ENCODE results near the gene THUMPD2.
"Not testable (repeated sequence)": the region's sequence is repeated elsewhere in the genome, so short reads cannot be mapped to it uniquely, and the experiment has no call there.

The THUMPD2 gene

DNA sequence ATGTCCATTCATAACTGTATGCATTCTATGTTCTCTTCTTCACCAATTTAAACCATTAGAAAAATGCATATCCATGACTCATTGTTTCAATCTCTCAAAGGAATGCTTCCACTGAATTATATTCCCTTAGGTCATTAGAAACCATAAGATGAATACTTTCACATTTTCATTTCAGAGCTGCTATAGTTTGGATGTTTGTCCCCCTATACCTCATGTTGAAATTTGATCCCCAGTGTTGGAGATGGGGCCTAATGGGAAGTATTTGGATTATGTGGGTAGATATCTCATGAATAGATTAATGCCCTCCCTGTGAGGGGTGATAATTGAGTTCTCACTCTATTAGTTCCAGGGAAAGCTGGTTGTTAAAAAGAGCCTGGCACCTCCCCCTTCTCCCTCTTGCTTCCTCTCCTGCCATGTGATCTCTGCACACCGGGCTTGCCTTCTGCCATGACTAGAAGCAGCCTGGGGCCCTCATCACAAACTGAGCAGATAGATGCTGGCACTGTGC is 35.7 kb downstream of the THUMPD2 start:
- DNase-seq, result no peak

DNA sequence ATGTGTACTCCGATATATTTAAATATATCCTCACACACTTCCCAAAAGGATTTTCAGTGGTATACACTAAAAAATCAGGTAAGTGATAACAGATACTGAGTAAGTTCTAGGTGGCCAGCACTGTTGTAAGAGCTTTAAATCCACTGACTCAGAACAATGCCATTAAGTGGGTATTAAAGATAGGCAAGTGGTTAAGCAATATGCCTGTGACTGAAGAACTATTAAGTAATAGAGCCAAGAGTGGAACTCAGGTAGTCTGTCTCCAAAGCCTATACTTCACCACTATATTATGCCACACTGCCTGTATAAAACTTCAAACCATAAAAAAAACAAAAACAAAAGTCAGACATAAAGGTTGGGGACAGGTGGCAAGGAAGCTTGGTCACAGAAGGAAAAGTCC is 37.2 kb downstream of the THUMPD2 start:
- no peak for DNase-seq

DNA sequence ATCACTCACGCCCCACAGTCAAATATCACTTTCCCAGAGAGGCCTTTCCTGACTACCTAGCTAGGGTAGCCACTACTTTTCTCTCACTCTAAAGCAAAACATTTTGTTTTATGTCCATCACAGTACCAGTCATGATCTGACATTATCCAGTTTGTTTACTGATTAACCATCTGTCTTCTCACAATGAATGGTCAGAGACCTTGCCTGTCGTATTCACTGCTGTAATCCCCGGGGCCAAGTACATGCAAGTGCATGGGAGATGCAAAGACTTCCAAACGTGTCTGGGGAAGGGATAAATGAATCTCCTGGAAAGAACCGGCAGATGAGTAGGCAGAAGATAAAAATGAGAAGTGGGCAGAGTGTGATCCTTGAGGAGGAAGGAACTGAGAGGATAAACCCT is 39.7 kb downstream of the THUMPD2 start:
- DNase-seq, result no peak

DNA sequence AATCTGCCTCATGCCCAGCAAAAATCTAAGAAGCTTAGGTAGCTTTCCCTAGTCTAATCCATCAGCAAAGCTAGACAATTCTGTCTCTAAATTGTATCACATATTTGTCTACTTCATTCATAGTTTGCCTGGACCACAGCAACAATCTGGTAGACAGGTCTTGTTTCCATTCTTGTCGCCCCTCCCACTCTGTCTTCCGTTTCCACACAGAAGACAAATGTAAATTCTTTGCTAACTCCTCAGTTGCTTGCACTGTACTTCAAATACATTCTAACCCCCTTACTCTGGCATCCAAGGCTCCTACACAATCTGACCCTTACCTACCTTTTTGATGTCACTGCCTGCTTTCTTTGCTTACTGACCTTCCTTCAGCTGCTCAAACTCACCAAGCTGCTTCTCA is 40.1 kb downstream of the THUMPD2 start:
- DNase-seq, result no peak

DNA sequence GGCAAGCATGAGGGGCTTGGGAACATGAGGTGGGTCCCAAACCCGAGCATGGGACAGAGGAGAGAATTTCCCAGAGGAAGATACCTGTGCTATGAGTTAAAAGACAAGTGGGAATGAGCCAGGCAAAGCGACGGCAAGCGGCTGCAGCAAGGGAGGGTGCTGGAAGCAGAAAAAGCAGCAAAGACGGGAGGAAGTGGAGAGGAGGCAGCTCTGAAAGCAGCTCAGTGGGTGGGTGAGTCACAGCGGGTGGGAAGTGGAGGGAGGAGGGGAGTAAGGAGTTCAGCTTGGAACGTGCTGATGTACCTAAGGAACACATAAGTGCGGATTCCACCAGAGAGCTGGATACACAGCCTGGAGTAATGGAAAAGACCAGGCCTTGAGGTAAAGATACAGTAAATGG is 41.4 kb downstream of the THUMPD2 start:
- DNase-seq, result no peak

DNA sequence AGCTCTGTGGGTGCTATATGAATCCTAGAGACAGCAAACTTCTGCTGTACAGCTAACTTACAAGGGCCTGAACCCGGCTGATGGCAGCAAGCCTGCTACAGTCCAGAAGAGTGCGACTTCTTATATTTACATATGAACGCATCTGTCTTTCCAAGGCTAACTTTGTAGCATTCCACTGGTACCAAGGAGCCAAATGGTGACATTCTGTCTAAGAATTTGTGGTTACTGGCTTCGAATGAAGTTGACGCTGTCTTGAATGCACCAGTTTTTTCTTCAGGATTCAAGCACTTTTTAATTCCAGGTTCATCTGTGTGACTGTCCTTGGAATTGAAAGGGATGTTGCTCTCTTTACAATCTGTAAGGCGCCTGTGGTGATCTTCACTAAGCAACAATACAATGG is 42.4 kb downstream of the THUMPD2 start:
- no peak for DNase-seq

DNA sequence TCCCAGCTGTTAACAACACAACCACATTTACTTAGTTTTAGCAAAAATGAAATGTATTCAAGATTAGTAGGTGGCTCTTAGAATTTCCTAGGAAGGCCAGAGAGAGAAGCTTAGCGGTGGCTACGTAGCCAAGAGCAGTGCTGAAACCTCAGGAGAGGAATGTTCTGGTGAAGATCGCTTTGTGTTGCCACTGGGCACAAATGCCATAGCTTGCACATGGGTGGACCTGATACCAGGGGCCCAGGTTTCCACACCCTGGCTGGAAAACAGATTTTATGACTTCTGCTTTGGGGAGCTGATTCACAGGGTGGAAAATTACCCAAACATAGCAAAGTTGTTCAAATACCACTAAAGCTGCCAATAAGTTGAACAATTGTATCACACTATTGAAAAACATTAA is 43.4 kb downstream of the THUMPD2 start:
- no peak for DNase-seq

DNA sequence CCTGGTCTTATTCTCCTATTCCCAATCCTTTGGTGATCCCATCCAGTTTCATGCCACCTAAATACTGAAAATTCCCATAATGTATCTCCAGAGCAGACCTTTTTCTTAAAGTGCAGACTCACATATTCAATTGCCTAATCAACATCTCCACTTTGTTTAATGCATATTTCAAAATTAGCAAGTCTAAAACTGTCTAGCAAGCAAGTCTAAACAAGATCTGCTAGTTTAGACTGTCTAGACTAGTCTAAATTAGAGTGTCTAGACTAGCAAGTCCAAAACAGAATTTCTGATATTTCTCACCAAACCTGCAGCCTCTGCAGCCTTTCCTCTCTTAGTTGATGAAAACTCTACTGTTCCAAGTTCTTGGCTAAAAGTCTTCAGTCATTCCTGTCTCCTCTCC is 44.6 kb downstream of the THUMPD2 start:
- DNase-seq, result no peak

DNA sequence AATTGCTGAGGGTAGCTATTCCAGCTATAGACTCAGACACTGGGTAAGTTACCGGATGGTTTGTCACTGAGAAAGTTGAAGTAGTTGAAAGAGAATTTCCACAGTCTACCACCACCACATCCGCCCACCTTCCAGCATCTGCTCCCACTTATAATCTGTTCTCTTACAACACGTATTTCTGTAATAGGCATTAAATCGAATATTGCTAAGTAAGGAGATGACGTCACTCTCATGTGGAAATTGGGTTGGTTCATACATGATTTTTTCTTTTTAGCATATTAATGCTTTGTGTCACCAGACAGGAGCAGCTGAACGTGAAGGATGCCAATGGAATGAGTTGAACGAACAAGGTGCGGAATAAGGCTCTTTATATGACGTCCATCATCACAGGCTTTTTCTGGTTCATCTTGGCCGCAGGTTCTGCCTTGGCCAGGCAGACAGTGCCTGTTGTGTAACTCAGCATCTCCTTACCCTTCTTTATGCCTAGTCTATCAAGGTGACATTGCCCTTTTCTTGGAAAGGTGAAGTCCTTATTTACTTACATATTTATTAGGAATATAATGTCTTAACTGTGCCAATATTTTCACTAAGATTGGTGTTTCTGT is 45.9 kb downstream of the THUMPD2 start:
- DNase-seq, result no peak

DNA sequence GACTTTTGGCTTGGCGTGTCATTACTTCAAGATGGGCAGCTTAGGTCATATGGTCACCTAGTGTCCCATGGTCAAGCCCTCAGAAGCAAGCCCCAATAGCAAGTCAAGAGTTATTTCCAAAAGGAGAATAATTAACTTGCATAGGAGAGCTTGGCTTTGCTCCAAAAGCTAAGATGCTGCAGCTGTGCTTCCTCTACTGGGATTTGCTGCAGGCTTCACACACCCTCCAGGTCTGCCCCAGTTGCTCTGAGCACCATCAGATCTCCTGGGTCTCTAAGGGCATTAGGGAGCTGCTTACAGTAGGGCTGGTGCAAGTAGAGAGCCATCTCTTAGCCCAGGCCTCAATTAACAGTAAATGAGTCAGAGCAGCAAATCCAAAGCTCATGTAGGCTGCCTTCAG is 46.6 kb downstream of the THUMPD2 start:
- no peak for DNase-seq

DNA sequence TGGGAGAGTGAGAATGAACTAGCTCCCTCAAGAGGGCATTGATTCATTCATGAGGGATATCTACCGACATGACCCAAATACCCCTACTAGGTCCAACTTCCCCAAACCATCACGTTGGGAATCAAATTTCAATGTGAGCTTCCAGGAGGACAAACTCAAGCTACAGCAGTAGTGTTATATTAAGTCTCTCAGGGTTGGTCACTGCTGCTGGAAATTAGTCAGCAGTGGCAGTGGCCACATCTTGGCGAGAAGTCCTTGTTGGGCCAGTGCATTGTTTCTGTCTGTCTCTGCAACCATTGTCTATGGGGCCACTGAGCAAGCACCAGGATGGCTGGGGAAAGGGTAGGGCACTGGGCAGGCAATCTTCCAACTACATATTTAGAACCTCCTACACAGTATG is 47.5 kb downstream of the THUMPD2 start:
- no peak for DNase-seq

DNA sequence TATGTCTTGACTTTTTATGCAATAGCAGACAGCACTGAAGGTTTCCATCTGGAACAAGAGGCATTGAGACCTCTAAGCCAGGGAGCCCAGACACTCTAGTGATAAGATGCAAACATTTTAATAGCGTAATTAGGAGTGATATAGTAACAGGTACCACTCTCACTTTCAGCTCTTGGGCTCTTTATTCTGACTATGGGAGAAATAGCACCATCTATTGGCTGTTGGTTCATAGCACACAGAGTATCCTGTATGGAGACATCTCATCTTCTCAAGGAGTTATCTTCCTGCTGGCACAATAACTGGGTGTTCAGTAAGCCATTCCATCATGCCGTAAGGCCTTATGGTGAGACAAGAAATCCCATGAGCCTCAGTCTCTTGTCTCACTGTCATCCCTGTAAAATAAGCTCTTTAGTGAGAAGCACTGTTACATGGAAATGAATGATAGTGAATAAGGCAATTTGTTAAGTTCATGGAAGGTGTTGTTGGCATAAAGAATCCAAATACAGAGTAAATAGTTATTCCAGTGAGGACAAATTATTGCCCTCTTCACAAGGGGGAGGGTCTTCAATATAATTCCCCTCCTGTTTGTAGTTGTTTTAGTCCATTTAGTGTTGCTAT is 48.3 kb downstream of the THUMPD2 start:
- DNase-seq, result no peak

DNA sequence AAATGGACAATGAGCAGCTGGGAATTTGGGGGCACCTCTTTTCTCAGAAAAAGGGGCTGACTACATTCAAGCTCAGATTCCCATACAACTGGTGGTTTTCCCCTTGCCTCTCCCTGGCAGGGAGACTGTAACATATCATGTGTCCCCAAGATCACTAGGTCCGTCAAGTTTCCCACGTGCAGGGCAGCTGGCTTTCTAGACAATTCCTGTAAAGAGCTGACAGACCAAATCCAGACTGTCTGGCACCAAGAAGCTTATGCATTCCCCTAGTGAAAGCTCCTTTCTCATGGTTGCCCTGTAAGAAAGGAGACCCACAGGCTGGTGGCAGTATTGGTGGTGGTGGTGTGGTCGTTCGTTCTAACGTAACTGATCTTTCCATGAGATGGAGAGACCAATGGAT is 48.8 kb downstream of the THUMPD2 start:
- DNase-seq, result no peak

DNA sequence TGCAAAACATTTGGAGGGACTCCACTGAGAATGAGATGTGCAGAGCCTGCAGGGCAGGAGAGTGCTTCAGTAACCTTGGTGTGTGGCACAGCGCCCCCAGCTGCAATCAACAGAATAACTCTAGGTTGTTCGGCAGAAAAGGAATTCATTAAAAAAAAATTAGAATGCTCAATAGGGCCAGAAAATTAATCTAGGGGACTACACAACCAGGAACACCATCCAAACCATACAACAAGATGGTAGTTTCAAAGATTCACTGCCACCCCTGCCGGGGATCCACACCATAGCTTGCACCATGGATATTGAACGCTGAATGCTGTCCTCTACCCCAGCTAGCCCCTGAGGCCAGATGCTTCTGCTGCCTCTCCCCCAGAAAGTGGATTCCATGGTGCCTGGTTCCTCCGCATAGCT is 50.1 kb downstream of the THUMPD2 start:
- DNase-seq, result peak; percentile 21

DNA sequence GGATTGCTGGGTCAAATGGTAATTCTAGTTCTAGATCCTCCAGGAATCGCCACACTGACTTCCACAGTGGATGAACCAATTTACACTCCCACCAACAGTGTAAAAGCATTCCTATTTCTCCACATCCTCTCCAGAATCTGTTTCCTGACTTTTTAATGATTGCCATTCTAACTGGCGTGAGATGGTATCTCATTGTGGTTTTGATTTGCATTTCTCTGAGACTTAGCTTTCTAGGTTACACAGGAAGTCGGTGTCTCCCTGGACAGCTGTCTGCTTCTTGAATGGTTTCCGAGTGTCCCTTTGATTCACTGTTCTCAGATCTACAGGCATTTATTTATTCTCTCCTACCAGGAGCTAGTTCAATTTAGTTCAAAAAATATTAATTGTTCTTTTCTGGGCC is 51.0 kb downstream of the THUMPD2 start:
- not testable (repeated sequence) for DNase-seq

DNA sequence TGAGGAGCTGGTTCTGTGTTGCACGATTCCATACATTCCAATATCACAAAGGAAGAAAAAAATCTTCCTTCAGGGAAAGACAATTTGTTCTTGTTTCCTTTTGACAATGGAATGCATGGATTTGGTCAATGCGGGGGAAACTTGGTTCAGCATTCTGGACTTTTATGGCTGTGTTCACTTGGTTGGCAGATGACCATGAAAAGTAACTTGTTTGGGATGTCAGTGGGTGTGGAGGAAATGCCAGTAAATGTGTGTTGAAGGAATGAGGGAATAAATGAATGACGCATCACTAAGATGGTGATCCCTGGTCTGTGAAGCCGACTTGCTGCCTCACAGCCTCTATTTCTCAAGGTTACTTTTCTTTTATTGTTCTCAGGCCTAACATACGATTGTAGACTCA is 53.7 kb downstream of the THUMPD2 start:
- no peak for DNase-seq

DNA sequence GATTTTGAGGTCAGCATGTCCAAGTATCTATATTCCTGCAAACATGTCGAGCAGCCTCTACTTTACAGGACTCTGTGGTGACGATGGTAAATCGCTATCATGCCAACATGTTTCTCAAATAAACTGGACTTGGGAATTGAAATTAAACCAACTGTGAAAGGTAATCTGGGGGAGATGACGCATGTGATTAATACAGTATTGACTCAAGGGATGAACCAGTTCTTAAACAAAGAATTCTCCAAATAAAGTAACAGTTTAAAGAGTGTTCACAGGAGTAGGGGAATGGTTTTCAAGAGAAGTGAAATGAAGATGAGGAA is 54.3 kb downstream of the THUMPD2 start:
- no peak for DNase-seq

DNA sequence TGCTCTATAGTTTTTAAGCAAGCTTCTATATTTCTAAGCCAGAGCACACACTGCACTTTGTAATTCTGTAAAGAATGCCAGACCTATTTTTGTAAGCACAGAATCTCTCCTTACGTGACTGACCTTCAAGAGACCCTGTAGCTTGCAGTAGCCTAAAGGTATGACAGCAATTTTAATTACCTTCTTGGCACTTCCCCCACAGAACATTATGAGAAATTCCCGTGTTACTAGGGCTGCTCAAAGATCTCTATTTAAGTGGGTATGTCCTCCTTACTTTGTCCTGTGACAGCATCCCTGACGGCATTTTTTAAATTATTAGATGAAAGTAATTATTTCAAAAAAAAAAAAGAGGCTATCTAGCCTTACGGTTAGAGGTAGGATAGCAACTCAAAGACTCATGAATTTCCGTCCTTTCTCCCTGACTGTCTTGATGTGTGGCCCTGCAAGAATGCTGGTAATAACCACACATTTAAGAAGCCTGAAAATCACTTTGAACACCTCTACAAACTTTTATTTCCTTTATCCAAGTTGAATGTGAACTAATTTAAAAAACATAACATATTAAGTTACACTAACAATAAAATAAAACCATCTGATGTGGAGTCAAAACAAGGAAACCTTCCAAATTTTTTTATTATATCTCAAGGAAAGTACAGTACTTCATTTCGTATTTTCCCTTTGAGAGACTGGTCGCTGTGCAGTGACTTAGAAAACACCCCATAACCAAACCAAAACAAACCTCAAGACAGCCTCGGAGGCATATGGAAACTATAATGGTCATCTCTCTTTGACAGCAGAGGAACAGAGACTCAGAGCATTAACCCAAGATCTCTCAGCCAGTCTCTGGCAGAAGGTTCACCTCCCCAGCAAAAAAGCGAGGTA is 54.9 kb downstream of the THUMPD2 start:
- no peak for DNase-seq

DNA sequence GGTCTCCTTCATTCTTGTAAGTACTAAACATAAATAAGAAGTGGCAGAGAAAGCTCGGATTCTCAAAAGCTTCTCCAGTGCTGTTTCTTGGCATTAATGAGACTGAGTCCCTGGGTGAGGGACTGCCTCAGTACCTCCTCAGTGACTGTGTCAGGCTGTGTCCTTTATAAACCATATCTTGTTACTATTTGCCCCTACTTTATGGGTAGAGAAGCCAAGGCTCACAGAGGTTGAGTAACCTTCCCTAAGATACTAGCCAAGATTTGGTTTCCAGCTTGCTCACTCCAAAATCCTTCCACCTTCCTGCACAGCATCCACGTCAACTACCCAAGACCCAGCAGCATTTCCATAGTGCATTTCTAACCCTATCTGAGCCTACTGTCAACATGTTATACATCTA is 55.6 kb downstream of the THUMPD2 start:
- DNase-seq, result no peak

DNA sequence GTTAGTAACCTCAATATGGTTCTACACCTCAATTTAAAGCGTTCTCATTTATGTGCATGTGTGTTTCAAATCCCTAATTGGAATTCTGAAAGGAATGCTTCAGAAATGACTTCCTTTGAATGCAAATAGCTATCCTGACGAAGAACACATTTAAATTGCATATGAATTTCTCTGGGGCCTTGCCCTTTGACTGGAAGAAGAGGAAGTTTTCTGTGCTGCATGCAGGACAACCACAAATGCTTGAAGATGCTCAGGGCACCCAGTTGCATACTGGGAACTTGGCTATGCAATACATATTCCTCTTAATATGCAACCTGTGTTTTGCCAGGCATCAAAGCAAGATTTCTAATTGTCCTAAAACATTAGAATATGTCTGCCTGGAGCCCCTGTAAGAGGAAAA is 58.1 kb downstream of the THUMPD2 start:
- DNase-seq, result no peak

DNA sequence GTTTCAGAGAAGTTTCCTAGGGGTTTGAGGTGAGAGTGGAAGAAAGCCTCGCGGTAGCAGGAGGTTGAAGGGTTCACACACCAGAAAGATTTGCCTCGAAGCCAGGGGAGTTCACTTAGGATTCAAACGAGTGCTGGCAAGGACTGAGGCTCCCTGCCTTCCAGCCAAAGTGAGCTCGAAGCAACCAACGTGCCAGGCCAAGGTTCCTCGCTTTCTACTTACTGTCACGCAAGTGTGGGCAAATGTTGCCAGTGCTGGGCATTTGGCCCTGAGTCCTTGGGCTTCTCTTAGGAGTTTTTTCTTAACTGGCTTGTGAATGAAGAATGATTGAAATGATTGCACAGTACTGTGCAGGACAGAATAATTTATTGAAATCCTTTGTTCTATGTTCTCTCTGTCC is 59.7 kb downstream of the THUMPD2 start:
- no peak for DNase-seq

DNA sequence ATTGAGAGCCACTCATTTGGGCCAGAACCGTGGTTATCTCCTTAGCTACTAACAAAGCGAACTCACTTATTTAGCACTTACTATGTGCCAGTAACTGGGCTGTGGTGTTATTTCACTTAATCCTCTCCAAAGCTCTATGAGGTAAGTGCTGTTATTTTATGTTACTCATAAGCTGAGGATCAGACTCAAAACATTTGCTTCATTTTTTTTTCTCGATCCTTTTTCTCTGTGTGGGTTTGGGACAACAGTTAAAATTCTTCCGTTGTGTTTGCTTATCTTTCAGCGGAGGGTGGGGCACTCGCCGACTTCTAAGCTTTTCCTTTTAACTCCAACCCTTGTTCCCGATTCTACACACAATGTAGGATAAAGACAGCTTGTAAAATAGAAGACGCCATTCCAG is 60.6 kb downstream of the THUMPD2 start:
- no peak for DNase-seq

DNA sequence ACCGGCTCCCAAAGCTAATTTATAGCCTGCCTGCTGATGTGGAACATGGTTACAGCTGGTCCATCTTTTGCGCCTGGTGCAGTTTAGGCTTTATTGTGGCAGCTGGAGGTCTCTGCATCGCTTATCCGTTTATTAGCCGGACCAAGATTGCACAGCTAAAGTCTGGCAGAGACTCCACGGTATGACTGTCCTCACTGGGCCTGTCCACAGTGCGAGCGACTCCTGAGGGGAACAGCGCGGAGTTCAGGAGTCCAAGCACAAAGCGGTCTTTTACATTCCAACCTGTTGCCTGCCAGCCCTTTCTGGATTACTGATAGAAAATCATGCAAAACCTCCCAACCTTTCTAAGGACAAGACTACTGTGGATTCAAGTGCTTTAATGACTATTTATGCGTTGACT is 62.0 kb downstream of the THUMPD2 start:
- no peak for DNase-seq

DNA sequence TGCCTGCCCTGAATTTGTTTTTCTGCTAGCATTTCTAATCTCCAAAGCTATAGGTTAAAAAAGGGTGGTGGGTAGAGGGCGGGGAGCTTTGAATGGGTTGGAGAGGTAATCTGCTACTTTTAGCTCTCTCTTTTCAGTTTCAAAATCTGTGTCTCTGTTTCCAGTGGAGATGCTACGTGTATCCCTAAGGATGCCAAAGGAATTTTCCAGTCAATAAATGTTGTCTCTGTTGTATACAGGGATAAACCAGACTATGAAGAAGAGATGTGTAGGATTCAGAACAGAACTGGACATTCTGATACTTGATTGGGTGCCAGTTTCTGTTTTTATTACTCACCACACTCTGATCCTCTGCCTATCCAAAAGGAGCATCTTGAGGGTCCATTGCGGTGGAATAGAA is 63.2 kb downstream of the THUMPD2 start:
- no peak for DNase-seq

All from activated naive CD4-positive, alpha-beta T cell treated with Interleukin-2 at 50 U/mL for 16 hours (primary cell).